ENCODE results near the gene CRADD.
"Not testable (repeated sequence)": the region's sequence is repeated elsewhere in the genome, so short reads cannot be mapped to it uniquely, and the experiment has no call there.

Gene CRADD

DNA sequence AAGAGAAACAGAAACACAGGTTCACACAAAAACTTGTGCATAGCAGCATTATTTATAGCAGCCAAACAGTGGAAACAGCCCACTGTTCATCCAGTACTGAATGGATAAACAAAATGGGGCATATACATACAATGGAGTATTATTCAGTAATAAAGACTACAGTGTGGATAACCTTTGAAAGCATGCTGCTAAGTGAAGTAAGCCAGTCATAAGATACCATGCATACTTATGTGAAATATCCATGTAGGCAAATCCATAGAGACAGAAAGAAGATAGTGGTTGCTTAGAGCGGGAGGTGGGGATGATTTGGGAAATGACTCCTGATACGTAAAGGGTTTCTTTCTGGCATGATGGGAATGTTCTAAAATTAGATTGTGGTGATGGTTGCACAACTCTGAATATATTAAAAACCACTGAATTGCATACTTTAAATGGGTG, 99.4 kb downstream of the CRADD start:
- DNase-seq (ENCODE audit: low read depth): peak; percentile 98
- no peak for TF ChIP-seq CTCF (conservative IDR thresholded peaks at IDR 0.05; ENCODE audit: low read length)
- no peak overlapping the region for H3K4me3 ChIP-seq (ENCODE audit: low read length)

DNA sequence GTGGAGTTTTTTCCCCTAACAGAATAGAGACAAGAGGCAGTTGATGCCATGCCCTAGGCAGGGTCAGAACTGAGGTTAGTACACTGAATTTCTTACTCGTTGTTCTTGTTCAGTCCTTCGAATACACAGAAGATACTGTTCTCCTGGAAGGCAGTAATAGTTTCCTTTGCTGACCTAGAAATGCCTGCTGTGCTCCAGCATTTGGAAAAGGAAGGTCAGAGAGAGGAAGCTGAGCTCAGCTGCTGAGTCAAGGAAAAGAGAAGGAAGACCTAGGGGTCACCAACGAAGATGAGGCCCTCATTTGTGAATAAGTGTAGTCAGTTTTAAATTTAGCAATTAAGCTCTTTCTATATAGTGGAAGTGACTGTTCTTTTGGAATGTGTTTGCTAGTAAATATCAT, 100.1 kb downstream of the CRADD start:
- no peak overlapping the region for H3K4me3 ChIP-seq (ENCODE audit: low read length)
- TF ChIP-seq CTCF (conservative IDR thresholded peaks at IDR 0.05; ENCODE audit: low read length): no peak
- peak; percentile 65 for DNase-seq (ENCODE audit: low read depth)

DNA sequence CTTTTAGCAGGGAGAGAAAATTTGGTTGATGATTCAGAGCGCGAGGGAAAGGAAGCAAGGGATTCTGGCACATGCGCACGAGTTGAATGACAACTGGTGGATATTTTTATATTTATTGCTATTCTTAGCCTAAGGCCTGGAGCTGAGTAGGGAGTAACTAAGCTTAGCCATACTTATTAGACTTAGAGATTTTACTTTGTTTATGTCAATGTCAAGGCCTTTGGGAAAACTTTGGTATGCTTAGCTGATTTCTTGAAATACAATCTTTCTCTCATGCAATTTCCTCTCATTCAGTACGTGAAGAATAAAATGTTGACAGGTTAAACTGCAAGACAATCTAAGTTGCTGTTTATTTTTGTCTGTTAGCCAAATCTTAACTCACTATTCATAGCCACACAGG, 101.1 kb downstream of the CRADD start:
- no peak overlapping the region for H3K4me3 ChIP-seq (ENCODE audit: low read length)
- peak; percentile 93 for DNase-seq (ENCODE audit: low read depth)
- TF ChIP-seq CTCF (conservative IDR thresholded peaks at IDR 0.05; ENCODE audit: low read length): no peak

DNA sequence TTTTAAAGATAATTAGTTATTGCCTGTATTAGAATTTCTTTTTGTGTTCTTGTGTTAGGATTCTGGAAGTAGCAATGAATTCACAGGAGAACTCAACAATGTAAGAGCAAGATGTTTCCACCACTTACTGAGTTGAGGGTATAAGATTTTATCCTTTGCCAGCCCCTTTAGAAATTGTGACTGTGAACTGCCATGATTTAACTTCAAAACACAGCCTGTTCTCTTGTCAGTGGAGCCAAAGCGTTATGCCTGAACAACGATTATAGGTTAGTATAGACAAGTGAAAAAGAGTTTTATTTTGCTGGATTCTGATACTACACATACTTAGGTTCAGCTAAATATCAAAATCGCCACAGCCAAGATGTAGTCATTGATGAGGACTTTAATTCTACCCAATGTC, 101.6 kb downstream of the CRADD start:
- H3K4me3 ChIP-seq (ENCODE audit: low read length): no peak overlapping the region
- no peak for DNase-seq (ENCODE audit: low read depth)
- no peak for TF ChIP-seq CTCF (conservative IDR thresholded peaks at IDR 0.05; ENCODE audit: low read length)

GRCh38 chr12:93780101-93780641, 103.0 kb downstream of the CRADD start:
- no peak overlapping the region for H3K4me3 ChIP-seq (ENCODE audit: low read length)
- TF ChIP-seq CTCF (conservative IDR thresholded peaks at IDR 0.05; ENCODE audit: low read length): no peak
- no peak for DNase-seq (ENCODE audit: low read depth)

GRCh38 chr12:93780886-93781285, 103.7 kb downstream of the CRADD start:
- not testable (repeated sequence) for H3K4me3 ChIP-seq (ENCODE audit: low read length); DNase-seq (ENCODE audit: low read depth)

- H3K4me3 ChIP-seq (ENCODE audit: low read length); DNase-seq (ENCODE audit: low read depth): not testable (repeated sequence)
Measured at GRCh38 chr12:93781961-93782360, 104.8 kb downstream of the CRADD start.

DNA sequence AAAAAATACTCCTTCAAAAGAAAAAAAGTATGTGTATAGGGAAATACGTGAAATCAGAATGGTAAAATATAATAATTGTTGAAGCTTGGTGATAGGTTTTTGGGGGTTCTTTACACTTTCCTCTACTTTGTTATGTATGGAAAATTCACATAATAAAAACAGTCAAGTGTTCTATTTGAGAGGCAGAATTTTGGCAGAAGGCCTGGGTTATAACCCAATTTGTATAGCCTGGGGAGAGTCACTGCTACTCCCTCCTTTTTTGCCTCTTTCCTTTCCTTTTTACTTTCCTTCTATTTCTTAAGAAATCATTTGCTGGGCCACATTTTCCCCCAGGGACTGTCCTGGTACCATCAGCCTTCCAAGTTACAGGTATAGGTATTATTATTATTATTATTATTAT, 105.7 kb downstream of the CRADD start:
- DNase-seq (ENCODE audit: low read depth): no peak

More for the DNA sequence above, 105.7 kb downstream of the CRADD start:
- TF ChIP-seq CTCF (conservative IDR thresholded peaks at IDR 0.05; ENCODE audit: low read length): no peak
- H3K4me3 ChIP-seq (ENCODE audit: low read length): no peak overlapping the region
